ENCODE measurements around the gene LDLRAD4.

DNA sequence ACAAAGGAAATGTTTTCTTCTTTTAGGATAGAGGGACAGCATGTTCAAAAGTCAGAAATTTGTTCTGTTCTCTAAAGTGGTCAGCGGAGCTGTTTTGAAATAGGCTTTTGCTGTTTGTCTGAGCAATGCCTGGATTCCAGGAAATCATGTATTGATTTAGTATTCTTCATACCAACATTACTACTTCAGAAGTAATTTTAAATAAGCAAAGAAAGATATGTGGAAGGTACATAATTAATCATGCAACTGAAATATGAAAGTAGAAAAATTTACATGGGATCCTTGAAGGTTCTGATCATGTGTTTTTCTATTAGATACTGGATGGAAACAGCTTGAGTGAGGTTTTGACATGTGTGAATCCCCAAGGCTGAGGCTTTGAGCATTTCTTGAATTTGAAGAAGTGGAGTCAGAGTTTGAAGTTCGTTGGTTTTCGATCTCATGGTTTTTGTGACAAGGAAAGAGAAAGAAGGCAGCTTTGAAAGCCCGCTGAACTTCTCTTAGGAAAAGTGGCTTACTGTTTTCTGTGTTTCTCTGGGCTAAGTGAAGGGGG, 220.0 kb downstream of the LDLRAD4 start:
- TF ChIP-seq CTCF (IDR thresholded peaks at IDR 0.05; ENCODE audit: insufficient read depth, low read length, poor library complexity, severe bottlenecking) (no peak), EZH2phosphoT487 (conservative IDR thresholded peaks at IDR 0.05; ENCODE audit: low read length) (no peak)

All from SU-DHL-6 (cell line).